ENCODE data around the gene NT5C3B.
"Not testable (repeated sequence)": the region's sequence is repeated elsewhere in the genome, so short reads cannot be mapped to it uniquely, and the experiment has no call there.

Gene NT5C3B

DNA sequence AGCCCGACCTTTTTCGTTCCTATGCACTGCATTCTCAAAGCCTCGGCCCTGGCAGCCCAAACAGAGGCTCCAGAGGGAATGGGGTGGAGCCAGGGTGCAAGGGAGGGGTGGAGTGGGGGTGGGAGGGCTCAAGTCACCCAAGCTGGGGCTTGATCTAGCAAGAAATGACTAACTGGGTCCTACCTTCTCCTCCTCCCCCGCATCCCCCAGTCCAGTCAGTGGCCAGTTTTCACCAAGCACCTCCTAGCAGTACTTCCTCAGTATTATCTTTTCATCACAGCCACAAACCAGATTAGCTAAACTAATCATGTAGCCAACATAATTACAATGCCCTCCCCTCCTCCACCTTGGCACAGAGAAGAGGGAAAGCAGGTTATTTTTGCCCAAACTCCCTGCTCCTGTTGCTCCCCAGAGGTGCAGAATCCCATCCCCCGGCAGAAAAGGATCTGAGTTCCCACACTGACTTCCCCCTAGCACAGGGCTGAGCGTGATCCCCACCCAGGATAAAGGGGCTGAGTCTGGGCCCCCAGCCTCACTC is 51.8 kb downstream of the NT5C3B start:
- DNase-seq (ENCODE audit: low read depth in 2 of 2) = no peak

DNA sequence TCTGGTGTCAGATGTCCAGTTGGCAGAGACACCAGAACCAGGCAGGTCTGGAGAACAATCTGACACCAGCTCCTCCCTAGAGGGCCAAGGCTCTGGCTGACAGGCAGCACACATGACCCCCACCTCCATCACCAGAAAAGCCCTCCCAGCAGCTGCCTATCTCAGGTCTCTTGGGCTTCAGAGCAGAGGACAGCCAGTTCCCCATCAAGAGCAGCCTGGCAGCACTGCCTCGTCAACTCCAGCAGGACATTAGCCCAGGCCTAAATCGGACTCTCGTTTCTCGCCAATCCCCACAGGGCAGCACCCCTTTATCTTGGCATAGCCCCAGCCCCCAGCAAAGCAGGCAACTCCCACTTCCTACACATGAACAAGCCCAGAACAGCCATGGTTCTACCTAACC is 53.9 kb downstream of the NT5C3B start:
- no peak for DNase-seq (ENCODE audit: low read depth in 2 of 2)

- no peak for DNase-seq (ENCODE audit: low read depth in 2 of 2)
These were observed 54.5 kb downstream of the NT5C3B start for GRCh38 chr17:41781404-41782110.

GRCh38 chr17:41779954-41780353 is 56.1 kb downstream of the NT5C3B start:
- DNase-seq (ENCODE audit: low read depth in 2 of 2) = no peak

DNA sequence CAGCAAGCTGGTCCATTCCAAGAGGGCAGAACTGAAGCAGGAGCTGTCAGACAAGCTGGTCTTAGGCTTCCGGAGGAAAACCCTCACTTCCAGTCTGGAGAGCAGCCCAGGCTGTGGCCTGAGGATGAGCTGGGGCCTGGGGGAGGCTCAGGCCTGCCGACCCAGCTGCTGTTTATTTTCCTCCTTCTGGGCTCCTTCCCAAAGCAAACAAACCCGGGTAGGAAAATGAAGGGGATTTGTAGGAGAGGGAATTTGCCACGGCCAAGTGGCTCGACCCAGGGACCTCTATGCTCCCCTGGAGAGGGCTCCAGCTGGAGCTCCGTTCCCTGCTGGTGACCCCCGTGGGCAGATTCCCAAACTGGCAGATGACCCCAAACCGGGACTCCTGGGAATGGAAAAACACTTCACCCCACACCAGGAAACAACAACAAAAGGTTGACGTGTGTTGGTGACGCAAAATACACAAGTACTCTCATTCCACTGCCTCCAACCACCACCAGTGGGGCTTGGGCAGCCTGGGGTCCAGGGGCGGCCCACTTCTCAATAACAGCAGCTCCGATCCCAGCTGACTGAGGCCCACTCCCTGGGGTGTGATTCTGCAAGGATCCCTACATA is 58.4 kb downstream of the NT5C3B start:
- DNase-seq (ENCODE audit: low read depth in 2 of 2) = no peak

DNA sequence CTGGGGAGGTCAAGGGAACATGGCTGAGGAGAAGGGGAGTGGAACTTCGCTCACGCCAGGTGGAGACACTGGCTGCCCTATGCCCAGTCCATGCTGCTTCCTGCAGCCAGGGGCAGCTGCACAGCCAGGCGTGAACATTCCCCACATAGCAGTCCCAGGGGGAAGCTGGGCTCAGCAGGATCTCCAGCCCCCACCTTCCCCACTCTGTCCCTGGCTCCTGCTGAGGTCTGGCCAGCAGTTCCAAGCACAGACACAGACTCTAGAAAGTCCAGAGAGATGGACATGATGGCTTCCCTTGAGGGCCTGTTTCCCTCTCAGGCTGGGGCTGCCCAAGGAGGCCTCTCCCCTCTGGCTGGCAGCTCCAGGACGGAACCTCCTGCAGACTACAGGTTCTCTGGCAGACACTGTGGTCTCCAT is 58.9 kb downstream of the NT5C3B start:
- DNase-seq (ENCODE audit: low read depth in 2 of 2) = no peak

- DNase-seq (ENCODE audit: low read depth in 2 of 2) = not testable (repeated sequence)
These were observed 59.7 kb downstream of the NT5C3B start for GRCh38 chr17:41776262-41776900.

DNA sequence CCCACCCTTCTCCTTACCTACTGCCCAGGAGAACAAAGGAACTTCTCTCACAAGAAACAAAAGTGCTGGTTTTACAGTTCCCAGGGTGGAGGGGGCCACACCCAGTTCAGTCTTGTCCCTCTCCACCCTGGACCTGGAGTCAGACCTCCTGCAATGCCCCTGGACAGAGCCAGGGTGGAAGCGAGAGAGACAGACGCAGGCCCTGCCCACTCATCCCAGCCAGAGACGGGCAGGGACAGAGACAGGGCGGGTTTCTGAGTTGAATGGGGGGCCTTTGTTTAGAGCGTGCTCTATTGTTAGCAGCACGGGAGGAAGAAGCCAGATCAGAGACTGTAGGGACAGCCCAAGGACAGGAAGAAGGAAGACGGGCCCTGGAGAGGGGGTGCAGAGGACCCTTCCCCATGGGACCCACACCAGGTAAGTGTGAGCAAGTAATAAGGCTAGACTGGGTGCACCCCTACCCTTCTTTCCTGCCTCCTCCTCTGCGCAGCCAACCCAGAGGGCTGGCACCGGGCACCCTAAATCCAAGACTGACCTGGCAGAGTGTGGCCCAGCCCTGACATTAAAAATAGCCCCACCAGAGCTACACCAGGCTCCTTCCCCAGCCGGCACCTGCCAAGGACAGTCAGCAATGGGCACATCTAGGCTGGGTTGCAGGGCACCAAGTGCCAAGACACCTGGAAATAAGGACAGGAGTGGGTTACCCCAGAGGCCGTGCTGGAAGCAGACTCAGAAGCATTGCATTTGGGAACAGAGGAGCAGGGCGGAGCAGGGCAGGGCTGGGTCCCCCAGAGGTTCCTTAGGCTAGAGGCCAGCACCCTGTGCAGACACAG is 60.4 kb downstream of the NT5C3B start:
- DNase-seq (ENCODE audit: low read depth in 2 of 2) = no peak
